ENCODE measurements around the gene CLIC4.
A peak's percentile ranks its signal among the peaks of the same experiment; 100 is the strongest.
"Not testable (repeated sequence)": the region's sequence is repeated elsewhere in the genome, so short reads cannot be mapped to it uniquely, and the experiment has no call there.

The CLIC4 gene

DNA sequence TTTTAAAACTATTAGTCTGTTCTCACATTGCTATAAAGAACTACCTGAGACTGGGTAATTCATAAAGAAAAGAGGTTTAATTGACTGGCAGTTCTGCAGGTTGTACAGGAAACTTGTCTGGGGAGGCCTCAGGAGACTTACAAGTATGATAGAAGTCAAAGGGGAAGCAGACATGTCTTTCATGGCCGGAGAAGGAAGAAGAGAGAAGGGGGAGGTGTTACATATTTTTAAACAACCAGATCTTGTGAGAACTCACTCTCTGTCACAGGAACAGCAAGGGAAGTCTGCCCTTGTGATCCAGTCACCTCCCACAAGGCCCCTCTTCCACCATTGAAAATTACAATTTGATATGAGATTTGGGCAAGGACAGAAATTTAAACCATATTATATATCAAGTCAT, 55.9 kb downstream of the CLIC4 start:
- TF ChIP-seq, protein P1, sequence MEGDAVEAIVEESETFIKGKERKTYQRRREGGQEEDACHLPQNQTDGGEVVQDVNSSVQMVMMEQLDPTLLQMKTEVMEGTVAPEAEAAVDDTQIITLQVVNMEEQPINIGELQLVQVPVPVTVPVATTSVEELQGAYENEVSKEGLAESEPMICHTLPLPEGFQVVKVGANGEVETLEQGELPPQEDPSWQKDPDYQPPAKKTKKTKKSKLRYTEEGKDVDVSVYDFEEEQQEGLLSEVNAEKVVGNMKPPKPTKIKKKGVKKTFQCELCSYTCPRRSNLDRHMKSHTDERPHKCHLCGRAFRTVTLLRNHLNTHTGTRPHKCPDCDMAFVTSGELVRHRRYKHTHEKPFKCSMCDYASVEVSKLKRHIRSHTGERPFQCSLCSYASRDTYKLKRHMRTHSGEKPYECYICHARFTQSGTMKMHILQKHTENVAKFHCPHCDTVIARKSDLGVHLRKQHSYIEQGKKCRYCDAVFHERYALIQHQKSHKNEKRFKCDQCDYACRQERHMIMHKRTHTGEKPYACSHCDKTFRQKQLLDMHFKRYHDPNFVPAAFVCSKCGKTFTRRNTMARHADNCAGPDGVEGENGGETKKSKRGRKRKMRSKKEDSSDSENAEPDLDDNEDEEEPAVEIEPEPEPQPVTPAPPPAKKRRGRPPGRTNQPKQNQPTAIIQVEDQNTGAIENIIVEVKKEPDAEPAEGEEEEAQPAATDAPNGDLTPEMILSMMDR (IDR thresholded peaks at IDR 0.05; ENCODE audit: insufficient read depth, low read depth, low read length, missing control alignments) = no peak
- DNase-seq (ENCODE audit: low read depth) = no peak
- H3K4me3 ChIP-seq (ENCODE audit: low read length) = no peak overlapping the region

DNA sequence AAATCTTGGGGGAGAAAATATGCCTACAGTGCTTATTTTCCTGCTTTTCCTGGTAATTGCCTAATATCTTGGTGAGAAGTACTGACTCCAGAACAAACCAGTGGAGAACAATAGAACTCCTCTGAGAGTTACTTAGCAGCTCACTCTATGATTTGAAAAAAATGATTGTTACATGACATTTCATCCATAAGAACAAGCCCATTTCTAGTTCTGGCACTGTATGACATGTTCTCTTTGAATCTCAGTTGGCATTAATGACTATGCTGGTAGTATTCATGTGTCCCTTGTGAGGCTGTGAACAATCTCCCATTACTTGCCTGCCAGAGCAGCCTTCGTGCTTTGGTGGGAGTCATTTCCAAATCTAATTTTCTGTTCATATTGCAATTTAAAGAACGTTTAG, 58.0 kb downstream of the CLIC4 start:
- TF ChIP-seq, protein P1 (IDR thresholded peaks at IDR 0.05; ENCODE audit: insufficient read depth, low read depth, low read length, missing control alignments) = no peak
- no peak overlapping the region for H3K4me3 ChIP-seq (ENCODE audit: low read length)
- DNase-seq (ENCODE audit: low read depth) = peak; percentile 37

DNA sequence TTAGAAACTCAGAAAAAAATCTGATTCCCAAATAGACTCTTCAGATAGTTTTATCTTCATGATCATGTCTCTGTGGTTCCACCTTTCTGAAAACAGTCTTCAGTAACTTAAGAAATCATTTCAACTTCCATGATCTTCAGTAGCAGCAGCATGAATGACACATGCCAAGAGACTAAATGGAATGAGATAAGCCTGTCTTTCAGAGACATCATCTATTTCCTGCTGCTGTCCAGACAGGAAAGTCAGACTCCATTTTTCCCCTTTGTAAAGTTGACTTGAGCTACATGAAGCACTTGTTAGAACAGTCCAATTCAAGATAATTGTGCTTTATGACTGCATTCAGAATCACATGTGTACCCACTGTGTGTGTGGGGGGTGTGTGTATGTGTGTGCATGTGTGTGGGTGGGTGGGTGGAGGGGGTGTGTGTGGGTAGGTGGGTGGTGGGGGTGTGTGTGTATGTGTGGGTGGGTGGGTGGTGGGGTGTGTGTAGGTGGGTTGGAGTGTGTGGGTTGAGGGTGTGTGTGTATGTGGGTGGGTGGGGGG, 58.8 kb downstream of the CLIC4 start:
- H3K4me3 ChIP-seq (ENCODE audit: low read length) = no peak overlapping the region
- peak; percentile 31 for DNase-seq (ENCODE audit: low read depth)
- TF ChIP-seq, protein P1 (IDR thresholded peaks at IDR 0.05; ENCODE audit: insufficient read depth, low read depth, low read length, missing control alignments) = no peak

DNA sequence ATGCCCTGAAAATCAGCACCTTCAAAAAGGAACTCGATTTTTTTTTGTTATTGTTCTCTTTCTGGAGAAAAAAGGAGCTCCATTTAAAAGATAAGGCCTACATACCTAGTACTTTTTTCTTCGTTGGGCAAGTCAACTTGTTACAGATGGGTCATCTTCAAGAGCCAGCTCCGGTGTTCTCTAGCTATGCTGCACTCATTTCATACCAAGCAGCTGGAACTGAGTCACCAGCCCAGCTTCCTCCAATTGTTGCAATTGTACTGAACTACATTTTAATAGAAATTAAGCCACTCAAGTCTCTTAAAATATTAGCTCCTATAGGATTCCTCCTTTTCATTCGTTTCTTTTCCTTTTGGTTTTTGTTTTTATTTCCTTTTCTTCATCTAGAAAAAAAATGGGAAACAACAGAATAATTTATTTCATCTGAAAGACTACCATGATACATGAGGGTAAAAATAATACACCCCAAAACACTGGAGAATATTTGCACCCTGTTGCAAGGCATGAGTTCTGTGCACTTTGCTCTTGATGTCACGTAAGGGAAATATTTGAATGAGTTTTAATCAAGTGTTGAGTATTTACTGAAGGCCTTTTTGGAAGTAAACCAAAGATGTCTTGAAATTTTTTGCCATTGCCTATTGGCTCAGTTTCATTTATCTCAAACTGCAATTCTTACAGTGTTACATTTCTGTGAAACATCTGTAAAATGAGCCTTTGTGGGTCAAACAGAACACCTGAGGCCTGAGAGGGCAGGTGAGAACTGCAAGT, 60.5 kb downstream of the CLIC4 start:
- peak; percentile 89 for DNase-seq (ENCODE audit: low read depth)
- TF ChIP-seq, protein P1 (IDR thresholded peaks at IDR 0.05; ENCODE audit: insufficient read depth, low read depth, low read length, missing control alignments) = no peak
- H3K4me3 ChIP-seq (ENCODE audit: low read length) = no peak overlapping the region

DNA sequence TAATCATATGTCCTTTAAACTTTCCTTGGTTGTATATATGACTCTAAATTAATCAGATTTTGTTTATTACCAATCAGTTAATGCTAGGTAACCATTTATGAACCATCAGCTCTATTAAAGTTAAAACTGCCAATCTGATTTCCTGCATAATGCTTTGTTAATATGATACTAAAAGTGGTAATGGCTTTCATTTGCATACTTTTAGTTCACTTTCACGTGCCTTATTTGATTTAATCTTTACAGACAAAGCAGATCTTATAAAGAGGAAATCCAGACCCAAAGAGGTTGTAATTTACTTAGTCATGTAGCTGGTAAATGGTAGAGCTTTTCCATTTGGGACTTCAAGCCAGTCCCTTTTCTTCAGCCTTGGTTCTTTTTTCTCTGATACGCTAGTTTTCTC, 61.3 kb downstream of the CLIC4 start:
- TF ChIP-seq, protein P1 (IDR thresholded peaks at IDR 0.05; ENCODE audit: insufficient read depth, low read depth, low read length, missing control alignments) = no peak
- H3K4me3 ChIP-seq (ENCODE audit: low read length) = no peak overlapping the region
- DNase-seq (ENCODE audit: low read depth) = no peak

DNA sequence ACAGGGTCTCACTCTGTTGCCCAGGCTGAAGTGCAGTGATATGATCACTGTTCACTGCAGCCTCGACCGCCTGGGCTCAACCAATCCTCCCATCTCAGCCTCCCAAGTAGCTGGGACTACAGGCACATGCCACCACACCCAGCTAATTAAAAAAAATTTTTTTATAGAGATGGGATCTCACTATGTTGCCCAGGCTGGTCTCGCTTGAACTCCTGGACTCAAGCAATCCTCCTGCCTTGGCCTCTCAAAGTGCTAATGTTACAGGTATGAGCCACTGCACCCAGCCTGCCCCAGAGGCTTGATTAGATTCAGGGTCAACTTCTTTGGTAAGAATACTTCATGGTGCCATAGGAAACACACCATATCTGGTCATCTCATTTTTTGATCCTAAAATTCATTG, 66.2 kb downstream of the CLIC4 start:
- H3K4me3 ChIP-seq (ENCODE audit: low read length); DNase-seq (ENCODE audit: low read depth): not testable (repeated sequence)

DNA sequence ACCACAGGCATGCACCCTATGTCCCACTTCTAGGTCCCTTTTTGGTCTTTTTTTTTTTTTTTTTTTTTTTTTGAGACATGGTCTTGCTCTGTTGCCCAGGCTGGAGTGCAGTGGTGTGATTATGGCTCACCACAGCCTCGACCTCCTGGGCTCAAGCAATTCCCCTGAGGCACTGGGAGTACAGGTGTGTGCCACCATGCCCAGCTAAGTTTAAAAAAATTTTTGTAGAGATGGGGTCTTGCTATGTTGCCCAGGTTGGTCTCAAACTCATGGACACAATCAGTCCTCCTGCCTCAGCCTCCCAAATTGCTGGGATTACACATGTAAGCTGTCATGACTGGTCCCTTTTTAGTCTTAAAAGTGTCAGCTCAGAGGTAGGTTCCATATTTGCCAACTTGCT, 75.0 kb downstream of the CLIC4 start:
- not testable (repeated sequence) for H3K4me3 ChIP-seq (ENCODE audit: low read length); DNase-seq (ENCODE audit: low read depth)

DNA sequence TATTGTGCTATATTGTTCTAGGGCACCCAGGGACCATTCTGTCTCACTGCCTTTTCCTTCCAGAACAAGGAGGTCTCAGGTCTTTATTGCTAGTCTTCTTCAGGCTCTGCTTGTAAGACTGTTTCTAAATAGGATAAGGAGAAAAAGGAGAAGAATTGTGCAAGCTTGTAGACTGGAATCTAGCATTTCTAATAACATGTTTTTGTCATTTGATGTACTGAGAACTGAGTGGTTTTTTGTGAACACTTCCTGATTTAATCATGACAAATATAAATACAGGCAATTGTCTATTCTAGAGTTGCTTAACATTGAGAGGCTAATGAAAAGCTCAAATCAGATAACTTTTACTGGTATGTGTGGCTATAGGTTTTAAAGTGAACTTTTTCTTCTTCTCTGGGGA, 77.6 kb downstream of the CLIC4 start:
- no peak overlapping the region for H3K4me3 ChIP-seq (ENCODE audit: low read length)
- DNase-seq (ENCODE audit: low read depth) = no peak
- TF ChIP-seq, protein P1 (IDR thresholded peaks at IDR 0.05; ENCODE audit: insufficient read depth, low read depth, low read length, missing control alignments) = no peak

DNA sequence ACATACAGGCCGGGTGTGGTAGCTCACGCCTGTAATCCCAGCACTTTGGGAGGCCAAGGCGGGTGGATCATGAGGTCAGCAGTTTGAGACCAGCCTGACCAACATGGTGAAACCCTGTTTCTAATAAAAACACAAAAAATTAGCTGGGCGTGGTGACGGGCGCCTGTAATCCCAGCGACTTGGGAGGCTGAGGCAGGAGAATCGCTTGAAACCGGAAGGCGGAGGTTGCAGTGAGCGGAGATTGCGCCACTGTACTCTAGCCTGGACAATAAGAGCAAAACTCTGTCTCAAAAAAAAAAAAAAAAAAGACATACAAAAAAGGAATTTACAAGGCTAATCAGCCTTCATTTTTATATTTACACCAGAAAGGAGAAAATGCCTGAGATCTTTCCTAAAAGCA, 78.2 kb downstream of the CLIC4 start:
- DNase-seq (ENCODE audit: low read depth) = not testable (repeated sequence)

More for the DNA sequence above, 78.2 kb downstream of the CLIC4 start:
- not testable (repeated sequence) for H3K4me3 ChIP-seq (ENCODE audit: low read length)
